GM04504 (cell line): Measurements from ENCODE around the gene ADGRF1.

ENCODE experiments used
- DNase-seq: peaks from one replicate; pipeline ENCODE4 v3.0.0-alpha.2; 2012; ENCODE audit warnings: low read depth

The ADGRF1 gene

DNA sequence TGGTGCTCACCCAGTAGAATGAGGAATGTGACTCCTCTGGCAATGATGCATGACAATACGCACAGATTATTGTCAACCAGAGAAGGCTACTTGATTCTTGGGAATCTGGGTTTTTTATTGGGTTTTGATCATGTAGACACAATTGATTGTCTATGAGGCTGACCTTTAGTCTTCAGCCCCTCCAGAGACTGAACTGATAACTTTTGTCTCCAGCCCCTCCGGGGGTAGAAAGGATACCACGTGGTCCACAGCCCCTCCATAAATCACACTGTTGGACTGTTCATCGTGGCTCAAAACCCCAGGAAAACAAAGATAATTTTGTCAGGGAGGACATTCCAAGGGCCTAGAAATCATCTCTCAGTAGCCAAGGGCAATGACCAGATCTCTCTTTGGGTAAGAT lies 62.9 kb downstream of the ADGRF1 start:
- no peak for DNase-seq

- no peak for DNase-seq
These were observed 67.3 kb downstream of the ADGRF1 start for GRCh38 chr6:46974786-46975185.

DNA sequence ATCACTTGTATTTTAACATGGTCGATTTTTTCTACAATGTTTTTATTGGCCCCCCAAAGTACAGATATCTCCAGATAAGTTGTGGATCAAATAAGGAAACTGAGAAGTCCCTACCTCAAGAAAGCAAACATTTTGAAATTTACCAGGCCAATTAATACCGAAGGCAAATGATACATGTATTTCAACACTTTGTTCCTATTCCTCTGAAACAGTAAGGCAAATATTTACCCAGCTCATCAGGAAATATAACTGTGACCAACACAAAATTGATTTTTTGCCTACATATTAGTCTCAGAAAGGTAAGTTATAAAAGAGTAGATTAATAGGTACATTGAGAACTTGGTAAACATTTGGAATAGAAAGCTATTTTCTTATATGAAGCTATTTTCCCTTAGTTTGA lies 69.1 kb downstream of the ADGRF1 start:
- no peak for DNase-seq

DNA sequence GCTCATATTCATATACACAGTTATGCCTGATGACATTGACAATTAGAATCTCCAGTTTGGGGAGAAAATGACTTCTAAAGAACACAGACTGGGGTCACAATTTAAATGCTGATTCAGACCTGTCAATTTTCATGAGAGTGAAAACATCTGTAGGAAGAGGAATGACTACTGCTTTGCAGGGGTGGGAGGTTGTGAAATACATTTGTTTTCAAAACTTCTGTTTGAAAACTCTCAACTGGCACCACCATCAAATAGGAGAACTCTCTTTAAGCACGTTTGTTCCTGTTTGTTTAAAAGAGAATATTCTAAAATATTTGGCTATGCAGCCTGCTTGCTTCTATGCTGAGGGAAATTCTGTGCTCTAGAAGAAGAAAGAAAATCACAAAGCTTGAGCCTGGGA lies 69.6 kb downstream of the ADGRF1 start:
- no peak for DNase-seq

GRCh38 chr6:46969206-46969605 lies 72.9 kb downstream of the ADGRF1 start:
- no peak for DNase-seq

- no peak for DNase-seq
These were observed 74.2 kb downstream of the ADGRF1 start for GRCh38 chr6:46967826-46968349.

GRCh38 chr6:46964716-46965519 lies 77.2 kb downstream of the ADGRF1 start:
- DNase-seq: no peak

DNA sequence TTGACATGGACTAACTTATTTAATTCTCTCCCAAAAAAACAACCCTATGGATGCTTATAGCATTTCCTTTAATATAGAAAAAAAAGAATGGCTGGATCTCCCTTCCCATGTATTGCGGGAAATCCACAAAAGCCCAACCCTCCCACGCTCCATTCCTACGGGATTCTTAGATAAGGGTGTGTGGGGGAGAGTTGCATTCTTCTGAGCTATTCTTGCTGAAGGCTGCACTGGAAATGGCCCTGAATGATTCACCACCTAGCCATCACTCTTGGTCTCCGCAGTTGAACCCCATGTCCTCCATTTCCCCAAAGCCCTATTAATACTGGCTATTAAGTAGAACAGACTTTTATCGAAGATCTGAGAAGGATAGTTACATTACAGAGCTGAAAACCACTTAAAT lies 78.5 kb downstream of the ADGRF1 start:
- no peak for DNase-seq

GRCh38 chr6:46963039-46963438 lies 79.1 kb downstream of the ADGRF1 start:
- DNase-seq: no peak

DNA sequence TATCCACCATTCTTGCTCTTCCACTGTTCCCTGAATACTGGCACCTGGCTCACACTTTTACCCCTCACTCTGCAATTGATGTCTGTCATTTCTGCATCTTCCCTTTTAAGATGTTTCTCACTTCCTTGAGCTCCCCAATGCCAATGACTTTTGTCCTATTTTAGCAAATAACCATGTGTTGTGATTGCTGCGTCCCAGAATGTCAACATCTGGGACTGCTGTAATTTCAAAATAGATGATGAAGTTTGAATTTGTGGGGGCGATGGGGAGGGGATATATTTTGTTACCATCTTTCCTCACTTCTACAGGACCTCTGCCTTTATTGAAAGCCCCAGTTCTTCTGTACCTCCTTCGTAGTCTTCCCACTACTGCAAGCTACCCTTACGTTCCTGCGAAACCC lies 80.4 kb downstream of the ADGRF1 start:
- no peak for DNase-seq

- no peak for DNase-seq
These were observed 80.9 kb downstream of the ADGRF1 start for GRCh38 chr6:46961232-46961631.

DNA sequence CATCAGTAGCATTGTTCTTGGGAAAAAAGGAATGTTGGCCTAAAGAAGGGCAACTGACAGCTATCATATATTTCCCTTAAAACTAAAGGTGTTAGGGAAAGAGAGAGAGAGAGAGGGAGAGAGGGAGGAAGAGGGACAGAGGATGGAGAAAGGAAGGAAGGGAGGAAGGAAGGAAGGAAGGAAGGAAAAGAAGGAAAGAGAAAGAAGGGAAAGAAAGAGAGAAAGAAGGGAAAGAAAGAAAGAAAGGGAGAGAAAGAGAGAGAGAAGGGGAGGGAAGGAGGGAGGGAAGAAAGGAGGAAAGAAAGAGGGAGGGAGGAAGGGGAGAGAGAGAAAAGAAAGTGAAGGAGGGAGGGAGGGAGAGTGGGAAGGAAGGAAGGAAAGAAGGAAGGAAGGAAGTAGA lies 82.7 kb downstream of the ADGRF1 start:
- DNase-seq: no peak

GRCh38 chr6:46956409-46956808 lies 85.7 kb downstream of the ADGRF1 start:
- no peak for DNase-seq

DNA sequence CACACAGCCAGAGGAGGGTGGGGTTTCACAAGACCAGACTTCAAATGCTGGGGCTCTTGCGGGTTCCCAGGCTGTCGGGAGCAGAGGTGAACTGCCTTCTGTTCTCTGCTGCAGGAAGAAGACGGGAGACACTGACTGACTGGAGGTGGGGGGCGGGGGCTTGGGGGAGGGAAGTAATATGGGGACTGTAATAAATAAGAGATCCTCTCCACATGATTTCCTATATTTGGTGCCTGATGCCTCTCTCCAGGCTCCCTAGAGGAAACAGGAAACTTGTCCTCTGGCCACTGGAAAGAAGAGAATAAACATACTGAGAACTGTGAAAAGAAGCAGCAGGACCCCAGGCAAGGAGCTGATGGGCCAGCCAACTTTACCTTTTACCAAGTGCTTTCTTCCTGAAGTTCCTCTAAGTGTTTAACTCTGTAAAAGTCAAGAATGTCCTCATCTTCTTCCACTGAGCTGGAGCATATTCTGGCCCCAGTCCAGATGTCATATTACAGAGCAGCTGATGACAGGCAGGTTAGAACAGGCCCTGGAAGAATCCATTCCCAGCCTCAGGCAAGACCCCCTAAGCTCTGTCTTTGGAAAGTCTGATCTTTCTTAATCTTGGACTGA lies 87.2 kb downstream of the ADGRF1 start:
- no peak for DNase-seq

GRCh38 chr6:46953921-46954320 lies 88.2 kb downstream of the ADGRF1 start:
- no peak for DNase-seq

DNA sequence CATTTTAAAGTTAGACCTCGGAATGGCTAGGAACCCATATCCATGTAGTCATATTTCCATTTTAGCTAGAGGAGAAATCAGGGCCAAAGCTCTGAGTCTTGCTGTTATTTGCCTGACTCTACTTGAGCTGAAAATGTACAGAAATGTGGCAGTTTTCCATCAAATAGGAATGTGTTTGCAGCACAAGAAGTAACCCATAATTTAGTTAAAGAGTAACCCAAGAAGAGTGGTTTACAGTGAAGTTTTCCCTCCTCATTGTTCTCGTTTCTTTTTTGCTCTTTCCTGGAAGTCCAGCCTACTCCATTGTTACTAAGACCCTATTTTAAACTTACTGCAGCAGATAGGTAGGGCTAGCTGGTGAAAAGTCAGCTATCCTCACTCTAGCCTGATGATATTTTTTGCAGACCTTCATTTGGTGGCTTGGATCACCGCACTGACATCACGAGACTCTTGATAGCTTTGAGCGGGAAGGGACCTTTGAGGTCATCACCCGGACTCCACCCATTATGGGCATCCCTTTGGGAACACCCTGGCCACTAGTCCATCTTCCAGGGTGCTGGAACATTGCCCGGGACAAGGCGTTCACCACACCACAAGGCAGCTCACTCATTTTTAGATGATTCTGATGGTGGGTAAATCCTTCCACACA lies 92.4 kb downstream of the ADGRF1 start:
- DNase-seq: no peak

GRCh38 chr6:46948699-46949098 lies 93.4 kb downstream of the ADGRF1 start:
- no peak for DNase-seq
